K562 (cell line): ENCODE data around the gene NKX2-1.

Experiments used
- CTCF ChIP-seq, 3 experiments: IDR thresholded peaks in 2 of 3; conservative IDR thresholded peaks in 1 of 3; 2 replicates each; pipeline ENCODE4 v1.5.1; 2011 to 2012; ENCODE audit warnings: low read length in 3 of 3, mild to moderate bottlenecking in 3 of 3, control low read depth in 2 of 3, improper control_type of control experiment in 1 of 3, inconsistent platforms in 1 of 3, low read depth in 1 of 3, mixed read lengths in 1 of 3, moderate library complexity in 1 of 3; ENCODE audit not compliant: insufficient read depth in 2 of 3
- PRPF4 ChIP-seq: fragments of 200-400 bp; formaldehyde crosslinking; IDR thresholded peaks from one replicate; pipeline ENCODE4 v1.6.1; 2017; ENCODE audit warnings: low read length, low read depth, mild to moderate bottlenecking; ENCODE audit not compliant: insufficient read depth, poor library complexity, severe bottlenecking
- ZFP91 ChIP-seq: sonication (generic); formaldehyde crosslinking; IDR thresholded peaks from 2 replicates; pipeline ENCODE4 v1.8.0; 2022; ENCODE audit warnings: mild to moderate bottlenecking, missing genetic modification reagents
- ZNF274 ChIP-seq: IDR thresholded peaks from 2 replicates; pipeline ENCODE4 v1.6.1; 2011; ENCODE audit warnings: low read depth, mild to moderate bottlenecking, low read length, moderate library complexity, borderline replicate concordance

GRCh38 chr14:36493761-36494160 is 26.3 kb downstream of the NKX2-1 start:
- TF ChIP-seq ZFP91 (CRISPR knock-in tag), result no peak
- TF ChIP-seq CTCF (IDR thresholded peaks at IDR 0.05 in 2 of 3, conservative IDR thresholded peaks at IDR 0.05 in 1 of 3; ENCODE audit: insufficient read depth in 2 of 3, low read depth in 1 of 3, low read length in 3 of 3), result no peak
- TF ChIP-seq PRPF4, result no peak
- no peak for TF ChIP-seq ZNF274
